Umbilical cord (tissue), 2 donors: Measurements from ENCODE around the gene GOLGA8F. TPM values are rescaled to one million over a fixed set of nuclear protein-coding genes. Genes with fewer than 3 reads are reported as not detected.
A peak's percentile ranks its signal among the peaks of the same experiment; 100 is the strongest.
"Not testable (repeated sequence)": the region's sequence is repeated elsewhere in the genome, so short reads cannot be mapped to it uniquely, and the experiment has no call there.

Experiments used
- DNase-seq: peaks from one replicate; pipeline ENCODE4 v3.0.0-alpha.2; 2015; ENCODE audit warnings: low spot score
- total RNA-seq: library from RNA; depleted of rRNA; stranded (reverse); fragments of >200 nt; gene quantifications from one replicate; pipeline ENCODE4 v1.2.3, GENCODE V29; 2014; ENCODE audit warnings: low replicate concordance; ENCODE audit not compliant: insufficient read depth

The GOLGA8F gene
- total RNA-seq, result not detected

DNA sequence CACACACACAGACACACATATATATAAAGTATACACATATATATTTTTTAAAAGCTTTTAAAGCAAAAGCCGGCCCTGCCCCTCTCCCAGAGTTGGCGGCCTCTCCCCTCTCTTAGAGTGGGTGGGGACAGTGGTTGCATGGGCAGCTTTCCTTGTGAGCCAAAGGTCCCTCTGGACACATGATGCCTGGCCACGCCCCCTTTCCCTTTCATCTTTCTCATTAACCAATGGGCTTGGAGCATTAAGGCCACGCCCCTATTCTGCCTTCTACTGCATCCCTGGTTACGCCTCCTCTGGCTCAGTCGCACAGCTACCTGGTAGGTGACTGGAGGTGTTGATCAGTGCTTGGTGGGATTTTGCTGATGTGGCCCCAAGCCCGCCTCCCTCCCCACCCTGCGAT, at the start of gene GOLGA8F:
TSS of gene GOLGA8F (plus strand) at position 301 of the 400 bp plus-strand sequence. CDS start at position 399, 98 bp downstream.
- not testable (repeated sequence) for DNase-seq

DNA sequence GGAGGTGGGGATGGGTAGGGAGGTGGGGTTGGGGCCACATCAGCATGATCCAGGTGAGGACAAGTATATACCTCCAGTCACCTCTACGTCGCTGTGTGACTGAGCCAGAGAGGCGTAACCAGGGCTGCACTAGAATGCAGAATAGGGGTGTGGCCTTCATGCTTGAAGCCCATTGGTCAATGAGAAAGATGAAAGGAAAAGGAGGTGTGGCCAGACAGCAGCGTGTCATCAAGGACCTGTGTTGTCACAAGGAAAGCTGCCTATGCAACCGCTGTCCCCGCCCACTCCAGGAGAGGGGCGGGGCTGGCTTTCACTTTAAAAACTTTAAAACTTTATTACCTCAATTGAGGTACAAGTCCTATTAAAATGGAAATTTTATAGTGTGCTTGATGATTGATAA, 20.5 kb upstream of the GOLGA8F start, which contains the start of gene GOLGA6L24:
TSS of gene GOLGA6L24 (minus strand) at position 101 of the 400 bp plus-strand sequence. CDS start at position 40, 61 bp downstream.
- not testable (repeated sequence) for DNase-seq

DNA sequence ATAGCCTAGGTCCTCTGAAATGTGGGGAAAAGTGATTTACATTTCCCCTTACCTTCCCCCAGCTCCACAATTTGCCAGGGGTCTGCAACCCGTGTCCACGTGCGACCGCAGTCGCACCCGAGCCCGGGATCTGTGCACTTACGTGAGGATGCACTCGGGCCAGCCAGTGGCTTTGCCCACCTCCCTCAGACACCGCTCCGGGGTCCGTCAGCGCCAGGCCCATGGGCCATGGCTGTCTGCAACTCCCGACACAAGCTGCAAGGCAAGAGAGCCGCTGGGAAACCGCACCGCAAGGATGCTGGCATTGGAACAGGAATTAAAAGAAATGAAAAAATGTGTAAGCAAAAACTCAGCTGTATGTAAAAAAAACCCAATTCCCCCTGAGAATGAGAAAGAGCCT, 13.0 kb upstream of the GOLGA8F start:
- DNase-seq, result not testable (repeated sequence)

DNA sequence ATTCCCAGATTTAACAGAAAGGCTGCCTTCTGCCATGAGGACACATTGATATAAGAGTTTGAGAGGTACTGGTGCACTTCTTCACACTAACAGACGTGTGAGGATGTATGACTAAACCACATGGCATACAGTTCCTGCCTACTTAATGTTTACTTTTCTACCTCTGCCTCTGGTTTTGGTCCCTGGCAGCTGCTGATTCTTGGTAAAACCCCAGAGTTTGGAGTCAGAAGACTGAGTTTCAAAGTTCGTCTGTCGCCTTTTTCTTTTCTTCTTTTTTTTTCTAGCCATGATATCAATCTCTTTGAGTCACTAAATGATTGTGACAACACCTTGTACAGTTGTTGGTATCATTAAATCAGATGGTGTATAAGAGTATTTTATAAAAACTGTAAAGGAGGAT, 1.6 kb downstream of the GOLGA8F start:
- DNase-seq, result not testable (repeated sequence)

- DNase-seq, result not testable (repeated sequence)
Observed at GRCh38 chr15:28396022-28396421, 17.6 kb downstream of the GOLGA8F start.

DNA sequence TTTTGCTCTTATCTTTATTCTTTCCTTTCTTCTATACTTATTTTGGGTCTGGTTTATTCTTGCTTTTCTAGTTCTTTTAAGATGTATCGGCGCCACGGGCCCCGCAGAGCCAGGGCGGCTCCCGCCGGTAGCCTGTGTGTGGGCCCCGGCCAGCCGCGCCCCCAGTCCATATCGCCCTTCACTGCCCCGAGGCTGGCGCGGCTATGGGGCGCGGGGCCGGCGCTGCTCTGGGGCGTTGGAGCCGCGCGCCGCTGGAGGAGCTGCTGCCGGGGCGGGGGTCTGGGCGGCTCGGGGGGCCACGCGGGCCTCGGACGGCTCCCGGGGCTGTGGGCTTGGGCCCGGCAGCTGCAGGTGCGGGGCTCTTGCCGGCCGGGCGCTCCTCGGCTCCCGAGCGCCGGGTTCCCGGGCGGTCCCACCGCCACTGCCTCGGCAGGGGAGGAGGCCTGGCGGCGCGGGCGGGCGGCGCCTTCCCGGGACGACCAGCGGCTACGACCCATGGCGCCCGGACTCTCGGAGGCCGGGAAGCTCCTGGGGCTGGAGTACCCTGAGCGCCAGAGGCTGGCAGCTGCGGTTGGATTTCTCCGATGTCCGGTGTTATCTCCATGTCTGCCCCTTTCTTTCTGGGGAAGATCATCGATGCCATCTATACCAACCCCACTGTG, 24.4 kb downstream of the GOLGA8F start:
- DNase-seq, result not testable (repeated sequence)

- peak; percentile 0 for DNase-seq
Observed at GRCh38 chr15:28420470-28420869, 42.0 kb downstream of the GOLGA8F start.

DNA sequence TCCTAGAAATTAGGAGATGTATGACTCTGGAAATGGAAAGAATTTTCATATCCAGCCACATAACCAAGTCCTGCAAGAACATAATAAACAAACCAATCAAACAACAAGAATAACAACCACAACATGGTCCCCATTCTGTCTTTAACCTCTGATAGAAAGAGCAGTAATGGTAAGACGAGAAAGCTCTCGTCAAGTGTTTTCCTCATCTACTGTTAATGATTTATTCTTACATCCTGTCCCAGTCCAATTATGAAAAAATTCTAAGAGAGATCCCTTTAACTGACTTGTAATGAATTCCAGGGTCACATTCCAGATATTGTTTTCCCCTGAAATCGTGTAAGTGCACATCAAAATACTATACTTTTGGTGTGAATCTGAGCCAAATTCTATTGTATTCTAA, 57.1 kb downstream of the GOLGA8F start:
- DNase-seq, result not testable (repeated sequence)

Other genes starting within 250 kb of the GOLGA8F start
- gene HERC2, start 56.5 kb upstream of the GOLGA8F start, total RNA-seq, result 43.8 TPM
- gene GOLGA6L24, start 20.6 kb upstream of the GOLGA8F start, total RNA-seq, result not detected
- 3.6 TPM for gene GOLGA8G, start 154.3 kb downstream of the GOLGA8F start, total RNA-seq
- not detected for gene GOLGA6L25, start 174.9 kb downstream of the GOLGA8F start, total RNA-seq